NB4 (cell line): ENCODE data around the gene TMUB1.

Source experiments
- POLR2A ChIP-seq: IDR thresholded peaks from 2 replicates; pipeline ENCODE4 v1.6.1; 2011; ENCODE audit warnings: mild to moderate bottlenecking; ENCODE audit not compliant: insufficient read length; ENCODE audit errors: extremely low read depth
- TF ChIP-seq, protein P1 (sequence below): IDR thresholded peaks from one replicate; pipeline ENCODE4 v1.5.1; 2012; ENCODE audit warnings: low read depth, low read length

DNA sequence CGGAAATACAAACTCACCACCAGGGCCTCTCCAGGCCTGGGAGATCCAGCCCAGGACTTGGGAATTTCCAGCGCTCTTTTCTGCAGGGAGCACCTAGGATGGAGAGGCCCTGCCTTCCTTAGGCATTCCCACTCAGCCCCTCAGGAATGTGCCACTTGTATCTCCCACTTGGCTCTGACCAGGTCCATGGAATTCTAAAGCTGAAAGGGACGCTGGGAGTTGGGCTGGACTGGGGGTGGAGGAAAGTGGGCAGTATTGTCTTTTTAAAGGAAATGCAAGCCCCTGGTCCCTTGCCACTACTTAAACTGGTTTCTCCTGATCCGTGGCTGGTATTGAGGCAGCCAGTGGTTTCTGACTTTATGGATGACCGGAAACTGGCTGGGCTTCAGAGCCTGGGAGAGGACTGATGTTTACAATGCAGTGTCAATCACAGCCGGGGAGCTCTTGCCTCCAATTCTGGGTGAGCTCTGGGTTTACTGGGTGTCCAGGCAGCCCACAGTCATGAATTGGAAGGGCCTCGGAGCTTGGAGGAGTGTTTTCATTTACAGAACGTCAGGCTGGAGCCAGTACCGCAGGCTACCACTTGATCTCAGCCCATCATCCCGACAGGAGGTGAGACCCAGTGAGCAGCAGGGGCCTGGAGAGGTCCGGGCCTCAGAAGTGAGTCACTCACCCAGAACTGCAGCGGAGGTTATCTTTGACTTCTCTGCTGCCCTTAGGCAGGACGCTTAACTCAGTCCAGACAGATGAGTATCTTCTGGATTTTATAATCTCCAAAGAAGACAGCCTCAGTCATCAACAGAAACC, 30.3 kb upstream of the TMUB1 start:
- TF ChIP-seq, protein P1, sequence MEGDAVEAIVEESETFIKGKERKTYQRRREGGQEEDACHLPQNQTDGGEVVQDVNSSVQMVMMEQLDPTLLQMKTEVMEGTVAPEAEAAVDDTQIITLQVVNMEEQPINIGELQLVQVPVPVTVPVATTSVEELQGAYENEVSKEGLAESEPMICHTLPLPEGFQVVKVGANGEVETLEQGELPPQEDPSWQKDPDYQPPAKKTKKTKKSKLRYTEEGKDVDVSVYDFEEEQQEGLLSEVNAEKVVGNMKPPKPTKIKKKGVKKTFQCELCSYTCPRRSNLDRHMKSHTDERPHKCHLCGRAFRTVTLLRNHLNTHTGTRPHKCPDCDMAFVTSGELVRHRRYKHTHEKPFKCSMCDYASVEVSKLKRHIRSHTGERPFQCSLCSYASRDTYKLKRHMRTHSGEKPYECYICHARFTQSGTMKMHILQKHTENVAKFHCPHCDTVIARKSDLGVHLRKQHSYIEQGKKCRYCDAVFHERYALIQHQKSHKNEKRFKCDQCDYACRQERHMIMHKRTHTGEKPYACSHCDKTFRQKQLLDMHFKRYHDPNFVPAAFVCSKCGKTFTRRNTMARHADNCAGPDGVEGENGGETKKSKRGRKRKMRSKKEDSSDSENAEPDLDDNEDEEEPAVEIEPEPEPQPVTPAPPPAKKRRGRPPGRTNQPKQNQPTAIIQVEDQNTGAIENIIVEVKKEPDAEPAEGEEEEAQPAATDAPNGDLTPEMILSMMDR = no peak
- TF ChIP-seq POLR2A = no peak
